ENCODE results near the gene COPB2. TPM values are rescaled to one million over a fixed set of nuclear protein-coding genes. Genes with fewer than 3 reads are reported as not detected.

COPB2 gene
- total RNA-seq, 2 experiments from 2014 or later = 106 to 109 TPM

DNA sequence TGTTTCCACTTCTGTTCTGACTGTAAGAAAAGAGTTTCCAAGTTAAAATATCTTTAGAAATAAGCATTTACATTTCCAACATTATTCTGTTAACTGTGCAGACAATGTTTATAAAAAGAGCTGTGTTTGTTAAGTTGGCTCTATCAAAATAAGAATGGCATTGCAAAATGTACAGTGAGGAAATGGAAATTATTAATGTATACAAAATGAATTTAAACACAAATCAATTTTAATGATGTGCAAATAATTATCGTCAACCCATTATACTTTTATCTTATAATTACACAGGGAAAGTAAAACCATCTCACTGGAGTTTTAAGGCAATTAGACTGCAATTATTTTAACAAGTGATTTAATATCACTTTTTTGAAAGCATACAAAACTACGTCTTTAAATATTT lies 28.2 kb downstream of the COPB2 start:
- ChIA-PET CTCF (interaction anchor here (1.3 kb wide), 1 partner anchor 12 kb away, joined by 3 read pairs; no protein-coding TSS in a partner anchor), POLR2A (interaction anchor here (1.4 kb wide), 1 partner anchor 8 kb away, joined by 3 read pairs; no protein-coding TSS in a partner anchor)
- no peaks in the 10 kb centered on the region for H3K9me3 Mint-ChIP-seq
- H3K36me3 Mint-ChIP-seq (ENCODE audit: low read depth) = peaks cover 83% of the 10 kb centered on the region
- no peaks in the 10 kb centered on the region for H3K27me3 Mint-ChIP-seq
- no peak overlapping the region for H3K4me3 Mint-ChIP-seq
- DNase-seq = no peak
- no peak overlapping the region for H3K27ac Mint-ChIP-seq
- peaks cover 15% of the 10 kb centered on the region for H3K4me1 Mint-ChIP-seq

DNA sequence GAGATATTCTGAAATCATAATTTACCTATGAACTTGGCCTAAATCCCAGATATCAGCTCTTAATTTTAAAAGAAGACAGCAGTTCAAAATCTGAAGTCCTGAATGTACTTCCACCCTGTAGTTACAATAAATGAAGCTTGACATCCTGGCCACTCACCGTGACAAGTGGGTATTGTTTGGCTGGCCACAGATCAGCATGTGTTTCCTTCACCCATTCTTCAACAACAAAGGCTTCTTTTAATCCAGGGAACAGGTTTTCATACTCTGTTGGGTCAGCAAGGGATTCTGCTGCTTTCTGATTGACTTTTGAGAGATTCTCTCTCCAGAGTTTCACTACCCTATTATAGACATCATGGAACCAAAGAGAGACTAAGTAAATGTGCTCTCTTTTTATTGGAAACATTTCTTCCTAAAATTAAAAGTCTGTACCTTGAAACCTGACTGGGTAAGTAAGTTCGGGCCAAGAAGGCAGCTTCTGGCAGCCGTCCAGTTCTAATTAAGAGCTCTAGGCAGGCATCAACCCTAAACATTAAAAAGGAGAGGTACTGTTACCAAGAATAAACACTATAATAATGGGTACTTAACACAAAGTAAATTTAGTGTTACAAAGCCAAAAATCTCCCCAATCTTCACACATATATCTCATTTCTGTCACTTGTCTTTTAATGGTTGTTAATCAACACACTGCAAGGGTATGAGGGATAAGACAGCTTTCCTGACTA lies 30.4 kb downstream of the COPB2 start:
- H3K9me3 Mint-ChIP-seq = no peaks in the 10 kb centered on the region
- H3K36me3 Mint-ChIP-seq (ENCODE audit: low read depth) = peaks cover 84% of the 10 kb centered on the region
- peaks cover 15% of the 10 kb centered on the region for H3K4me1 Mint-ChIP-seq
- ChIA-PET CTCF (no interaction called here), POLR2A (interaction anchor here (0.6 kb wide), 1 partner anchor 21 kb away, joined by 3 read pairs; no protein-coding TSS in a partner anchor)
- no peak overlapping the region for H3K4me3 Mint-ChIP-seq
- no peak overlapping the region for H3K27ac Mint-ChIP-seq
- DNase-seq = no peak
- H3K27me3 Mint-ChIP-seq = no peaks in the 10 kb centered on the region

GRCh38 chr3:139357899-139358298 lies 31.5 kb downstream of the COPB2 start:
- ChIA-PET POLR2A (no interaction called here), CTCF (no interaction called here)
- Mint-ChIP-seq H3K27ac (no peak overlapping the region), H3K4me3 (no peak overlapping the region), H3K36me3 (ENCODE audit: low read depth) (peaks cover 80% of the 10 kb centered on the region), H3K4me1 (peaks cover 15% of the 10 kb centered on the region), H3K9me3 (no peaks in the 10 kb centered on the region), H3K27me3 (no peaks in the 10 kb centered on the region)
- DNase-seq = no peak

DNA sequence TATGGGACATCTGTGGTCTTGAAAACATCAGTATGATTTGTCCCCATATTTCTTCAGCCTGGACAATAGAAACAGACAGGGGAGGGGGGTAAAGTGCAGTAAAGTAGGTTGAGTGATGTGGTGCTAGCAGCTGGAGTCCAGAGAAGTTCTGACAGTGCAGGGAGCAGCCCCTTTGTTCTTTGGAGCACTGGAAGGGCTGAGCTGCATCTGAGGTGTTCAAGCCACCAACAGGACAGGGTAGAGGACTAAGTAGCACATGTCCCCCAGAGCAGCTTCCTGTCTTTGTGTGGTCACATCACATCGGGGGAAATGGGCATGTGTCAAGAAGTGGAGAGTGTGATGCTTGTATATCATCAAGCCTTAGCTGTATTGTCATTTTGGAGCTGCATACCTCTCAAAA lies 33.6 kb downstream of the COPB2 start:
- Mint-ChIP-seq H3K9me3 (no peaks in the 10 kb centered on the region), H3K27ac (no peak overlapping the region), H3K27me3 (no peaks in the 10 kb centered on the region), H3K36me3 (ENCODE audit: low read depth) (peaks cover 78% of the 10 kb centered on the region), H3K4me3 (no peak overlapping the region), H3K4me1 (peaks cover 15% of the 10 kb centered on the region)
- CTCF ChIA-PET = no interaction called here
- POLR2A ChIA-PET = interaction anchor here (0.8 to 2.5 kb wide), 3 partner anchors 9 to 33 kb away, joined by 3 to 9 read pairs (median 3); partner anchors contain the start of genes COPB2 and MRPS22
- no peak for DNase-seq

DNA sequence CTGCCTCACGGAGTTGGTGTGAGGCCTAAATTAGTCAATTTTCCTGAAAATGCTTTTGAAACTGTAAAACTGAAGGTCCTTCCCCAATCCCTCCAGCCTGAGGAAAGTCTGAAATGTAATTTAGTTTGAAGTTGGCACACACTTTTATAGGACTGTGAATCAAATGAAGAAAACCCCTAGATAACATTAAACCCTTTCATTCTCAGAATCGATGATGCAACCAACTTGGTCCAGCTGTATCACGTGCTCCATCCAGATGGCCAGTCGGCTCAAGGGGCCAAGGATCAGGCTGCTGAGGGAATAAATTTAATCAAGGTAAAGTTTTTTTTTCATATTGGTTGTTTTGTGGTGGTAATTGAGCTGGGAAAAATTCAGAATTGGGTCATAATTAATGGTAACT lies 34.0 kb downstream of the COPB2 start:
- Mint-ChIP-seq H3K36me3 (ENCODE audit: low read depth) (peaks cover 78% of the 10 kb centered on the region), H3K9me3 (no peaks in the 10 kb centered on the region), H3K27ac (no peak overlapping the region), H3K4me1 (peaks cover 15% of the 10 kb centered on the region), H3K4me3 (no peak overlapping the region), H3K27me3 (no peaks in the 10 kb centered on the region)
- CTCF ChIA-PET = interaction anchor here (2.0 kb wide), 1 partner anchor 11 kb away, joined by 9 read pairs; the partner anchor contains the start of gene MRPS22
- POLR2A ChIA-PET = interaction anchor here (0.8 to 2.5 kb wide), 3 partner anchors 9 to 34 kb away, joined by 3 to 9 read pairs (median 3); partner anchors contain the start of genes COPB2 and MRPS22
- no peak for DNase-seq

DNA sequence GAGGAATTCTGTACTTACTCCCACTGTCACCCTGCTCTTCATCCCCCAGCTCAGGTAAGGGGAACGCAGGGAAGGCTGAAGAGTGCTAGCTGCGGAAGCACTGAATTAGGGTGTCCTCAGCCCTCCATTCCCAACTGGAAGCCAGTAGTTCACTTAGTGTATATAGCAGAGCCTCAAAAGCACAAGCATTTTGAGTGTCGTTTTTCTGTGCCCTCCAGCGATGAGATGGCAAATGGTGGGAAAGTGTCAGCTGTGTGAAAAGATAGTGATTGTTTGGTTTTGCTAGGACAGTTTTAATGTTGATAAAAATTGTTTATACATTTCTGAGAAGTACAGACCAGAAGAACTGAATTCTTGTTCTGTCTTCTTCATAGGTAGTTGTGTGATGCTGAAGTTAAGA lies 34.8 kb downstream of the COPB2 start:
- H3K27ac Mint-ChIP-seq = no peak overlapping the region
- no peak overlapping the region for H3K4me3 Mint-ChIP-seq
- CTCF ChIA-PET = interaction anchor here (1.1 to 2.0 kb wide), 4 partner anchors 9 to 74 kb away, joined by 3 to 9 read pairs (median 4); partner anchors contain the start of gene MRPS22
- H3K4me1 Mint-ChIP-seq = peaks cover 15% of the 10 kb centered on the region
- DNase-seq = no peak
- H3K9me3 Mint-ChIP-seq = no peaks in the 10 kb centered on the region
- peaks cover 76% of the 10 kb centered on the region for H3K36me3 Mint-ChIP-seq (ENCODE audit: low read depth)
- H3K27me3 Mint-ChIP-seq = no peaks in the 10 kb centered on the region
- POLR2A ChIA-PET = interaction anchor here (2.5 to 2.7 kb wide), 2 partner anchors 10 to 35 kb away, joined by 9 to 20 read pairs; partner anchors contain the start of genes COPB2 and MRPS22

- H3K4me1 Mint-ChIP-seq = peaks cover 15% of the 10 kb centered on the region
- ChIA-PET POLR2A (interaction anchor here (1.0 to 2.7 kb wide), 3 partner anchors 9 to 35 kb away, joined by 3 to 20 read pairs (median 9); partner anchors contain the start of genes COPB2 and MRPS22), CTCF (interaction anchor here (1.1 to 2.0 kb wide), 5 partner anchors 9 to 74 kb away, joined by 3 to 9 read pairs (median 3); partner anchors contain the start of gene MRPS22)
- peaks cover 74% of the 10 kb centered on the region for H3K36me3 Mint-ChIP-seq (ENCODE audit: low read depth)
- no peaks in the 10 kb centered on the region for H3K27me3 Mint-ChIP-seq
- no peak for DNase-seq
- no peak overlapping the region for H3K27ac Mint-ChIP-seq
- no peaks in the 10 kb centered on the region for H3K9me3 Mint-ChIP-seq
- H3K4me3 Mint-ChIP-seq = no peak overlapping the region
Measured at GRCh38 chr3:139353920-139354556, 35.4 kb downstream of the COPB2 start.

DNA sequence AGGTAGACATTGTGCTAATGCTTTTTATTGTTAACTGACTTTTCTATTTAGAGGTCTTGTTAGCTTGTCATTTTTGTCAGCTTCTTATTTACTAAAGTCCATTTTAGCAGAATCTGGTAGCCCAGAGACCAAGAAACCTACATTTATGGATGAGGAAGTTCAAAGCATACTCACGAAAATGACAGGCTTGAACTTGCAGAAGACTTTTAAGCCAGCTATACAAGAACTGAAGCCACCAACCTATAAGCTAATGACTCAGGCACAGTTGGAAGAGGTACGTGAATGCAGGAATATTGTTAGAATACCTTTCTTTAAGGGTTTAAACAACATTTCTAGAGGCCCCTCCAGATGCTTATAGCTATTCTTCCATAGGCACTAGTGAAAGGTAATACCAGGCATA lies 42.7 kb downstream of the COPB2 start:
- Mint-ChIP-seq H3K36me3 (ENCODE audit: low read depth) (peaks cover 29% of the 10 kb centered on the region), H3K9me3 (no peaks in the 10 kb centered on the region), H3K27ac (no peak overlapping the region), H3K4me3 (no peak overlapping the region), H3K27me3 (no peaks in the 10 kb centered on the region), H3K4me1 (peaks cover 6% of the 10 kb centered on the region)
- ChIA-PET POLR2A (interaction anchor here (0.9 to 1.3 kb wide), 2 partner anchors 9 to 17 kb away, joined by 3 to 4 read pairs; no protein-coding TSS in a partner anchor), CTCF (interaction anchor here (0.9 to 1.2 kb wide), 2 partner anchors 18 to 42 kb away, joined by 3 to 4 read pairs; partner anchors contain the start of gene COPB2)
- DNase-seq = no peak

GRCh38 chr3:139343895-139344856 lies 45.3 kb downstream of the COPB2 start, which contains the start of gene MRPS22:
Gene MRPS22, plus strand, starts transcription at chr3:139344020. Its CDS starts 7 bp downstream, at chr3:139344027.
- Mint-ChIP-seq H3K27me3 (peaks cover 3% of the 10 kb centered on the region), H3K4me3 (peak within 1 kb of the TSS; percentile 48), H3K9me3 (no peaks in the 10 kb centered on the region), H3K36me3 (ENCODE audit: low read depth) (peaks cover 9% of the 10 kb centered on the region), H3K27ac (no peak within 1 kb of the TSS), H3K4me1 (peaks cover 14% of the 10 kb centered on the region)
- CTCF ChIA-PET = interaction anchor here (1.0 to 2.6 kb wide), 2 partner anchors 10 to 45 kb away, joined by 3 to 9 read pairs; partner anchors contain the start of gene COPB2
- POLR2A ChIA-PET = interaction anchor here (0.7 to 2.6 kb wide), 4 partner anchors 10 to 44 kb away, joined by 3 to 22 read pairs (median 12); partner anchors contain the start of gene COPB2
- peak; percentile 87 for DNase-seq

DNA sequence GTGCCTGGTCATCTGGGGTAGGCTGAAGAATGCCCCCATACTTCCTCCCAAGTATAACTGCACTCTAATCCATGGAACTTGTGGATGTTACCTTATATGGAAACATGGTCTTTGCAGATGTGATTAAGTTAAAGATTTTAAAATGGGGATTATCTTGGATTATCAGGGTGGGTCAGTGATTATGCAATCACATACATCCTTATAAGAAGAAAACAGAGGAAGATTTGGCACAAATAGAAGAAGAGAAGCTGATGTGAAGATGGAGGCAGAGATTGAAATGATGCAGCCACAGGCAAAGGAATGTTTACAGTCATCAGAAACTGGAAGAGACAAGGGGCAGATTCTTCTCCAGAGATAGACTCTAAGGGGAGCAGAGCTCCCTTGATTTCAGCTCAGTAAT lies 47.4 kb downstream of the COPB2 start:
- Mint-ChIP-seq H3K4me3 (no peak overlapping the region), H3K4me1 (peaks cover 20% of the 10 kb centered on the region), H3K27me3 (peaks cover 3% of the 10 kb centered on the region), H3K36me3 (ENCODE audit: low read depth) (peaks cover under 1% of the 10 kb centered on the region), H3K9me3 (no peaks in the 10 kb centered on the region), H3K27ac (no peak overlapping the region)
- ChIA-PET CTCF (interaction anchor here (1.5 to 4.8 kb wide), 2 partner anchors 13 to 231 kb away, joined by 3 to 21 read pairs; no protein-coding TSS in a partner anchor), POLR2A (interaction anchor here (1.6 kb wide), 2 partner anchors 12 kb away, joined by 3 read pairs; no protein-coding TSS in a partner anchor)
- DNase-seq = no peak

- Mint-ChIP-seq H3K27me3 (peaks cover 3% of the 10 kb centered on the region), H3K27ac (no peak overlapping the region), H3K4me1 (peaks cover 20% of the 10 kb centered on the region), H3K9me3 (no peaks in the 10 kb centered on the region), H3K4me3 (no peak overlapping the region), H3K36me3 (ENCODE audit: low read depth) (no peaks in the 10 kb centered on the region)
- ChIA-PET CTCF (interaction anchor here (1.2 to 4.8 kb wide), 2 partner anchors 12 to 229 kb away, joined by 6 to 21 read pairs; no protein-coding TSS in a partner anchor), POLR2A (interaction anchor here (1.6 kb wide), 1 partner anchor 13 kb away, joined by 3 read pairs; no protein-coding TSS in a partner anchor)
- DNase-seq = no peak
Measured at GRCh38 chr3:139340784-139341183, 48.7 kb downstream of the COPB2 start.

All from activated CD4-positive, alpha-beta memory T cell treated with anti-CD3 and anti-CD28 coated beads, Interleukin-2, amount 10 ng/mL, durations not matched to agents 7 days and 5 days (primary cell).